GM10266 (cell line): Measurements from ENCODE around the gene CDC14C.

Experiments used
- DNase-seq: peaks from one replicate; pipeline ENCODE4 v3.0.0; 2012; ENCODE audit errors: extremely low spot score
- CTCF ChIP-seq: IDR thresholded peaks from 2 replicates; pipeline ENCODE4 v1.5.1; 2012; ENCODE audit warnings: mild to moderate bottlenecking, low read depth; ENCODE audit not compliant: control insufficient read depth, insufficient read depth; ENCODE audit errors: missing control alignments

CDC14C gene

GRCh38 chr7:48943279-48943990, 19.1 kb downstream of the CDC14C start:
- DNase-seq, result no peak
- no peak for TF ChIP-seq CTCF

GRCh38 chr7:48955916-48956315, 31.6 kb downstream of the CDC14C start:
- DNase-seq, result no peak
- TF ChIP-seq CTCF, result no peak

- TF ChIP-seq CTCF, result no peak
- DNase-seq, result no peak
These were observed 35.3 kb downstream of the CDC14C start for GRCh38 chr7:48959676-48960075.

- no peak for DNase-seq
- TF ChIP-seq CTCF, result no peak
These were observed 38.6 kb downstream of the CDC14C start for GRCh38 chr7:48962821-48963505.

GRCh38 chr7:48964074-48964473, 39.7 kb downstream of the CDC14C start:
- no peak for TF ChIP-seq CTCF
- no peak for DNase-seq

- TF ChIP-seq CTCF, result no peak
- no peak for DNase-seq
These were observed 46.8 kb downstream of the CDC14C start for GRCh38 chr7:48971173-48971572.

- no peak for TF ChIP-seq CTCF
- no peak for DNase-seq
These were observed 51.9 kb downstream of the CDC14C start for GRCh38 chr7:48976253-48976652.
